NK-92 (cell line): ENCODE measurements around the gene TTBK2.

Experiments
- DNase-seq: peaks from one replicate; lab custom pipeline; 2025; ENCODE audit not compliant: unreplicated experiment; lab: John Stamatoyannopoulos, UW

The TTBK2 gene

GRCh38 chr15:42694398-42694797, 226.2 kb downstream of the TTBK2 start:
- DNase-seq: no peak

- no peak for DNase-seq
Observed at GRCh38 chr15:42693942-42694341, 226.6 kb downstream of the TTBK2 start.

- DNase-seq: no peak
Observed at GRCh38 chr15:42693496-42693895, 227.1 kb downstream of the TTBK2 start.

GRCh38 chr15:42692997-42693396, 227.6 kb downstream of the TTBK2 start:
- DNase-seq: no peak

- no peak for DNase-seq
Observed at GRCh38 chr15:42692536-42692935, 228.0 kb downstream of the TTBK2 start.

GRCh38 chr15:42691770-42692169, 228.8 kb downstream of the TTBK2 start:
- DNase-seq: no peak

- DNase-seq: no peak
Observed at GRCh38 chr15:42691308-42691707, 229.3 kb downstream of the TTBK2 start.
